K562 (cell line): ENCODE data around the gene EXOSC6. TPM values are rescaled to one million over a fixed set of nuclear protein-coding genes. Genes with fewer than 3 reads are reported as not detected.

Experiments used
- ATAC-seq: fragments of 200-7000 bp; cut with Tn5 transposase; 3 replicates; pipeline ENCODE4 v1.9.1; 2020; ENCODE audit warnings: moderate library complexity
- BruUV-seq: library from RNA; stranded (reverse); fragments of 400-500 nt; replicated peaks from 2 replicates; lab custom pipeline; 2021; lab: Mats Ljungman, UMichigan
- CTCF ChIA-PET: fragments of 300-600 bp; formaldehyde crosslinking; extraction: SDS; loops from one replicate; lab custom pipeline; 2021; ENCODE audit warnings: low intra/inter-chr PET ratio; lab: Yijun Ruan, JAX
- POLR2A ChIA-PET: fragments of 300-600, 350-650 bp; sonication (Branson Sonifier 250); formaldehyde crosslinking; extraction: SDS; loops from one replicate; lab custom pipeline; 2021; ENCODE audit warnings: antibody characterized with exemption, inconsistent platforms; lab: Yijun Ruan, JAX
- DNase-seq, 4 experiments: peaks; one replicate each; pipeline versions ENCODE4 v3.0.0 to v3.0.0-alpha.2; 2011 to 2018; ENCODE audit warnings: low spot score in 3 of 4, mixed read lengths in 3 of 4; ENCODE audit errors: extremely low read depth in 1 of 4
- FAIRE-seq: peaks from 2 replicates; lab custom pipeline; 2011; peaks lifted over from hg19 to GRCh38; lab: Jason Lieb, UNC
- H2AFZ ChIP-seq: 2 replicates; pipeline ENCODE4 v1.6.0; 2011; ENCODE audit warnings: low read depth, low read length, control low read depth, inconsistent platforms
- H3K27ac ChIP-seq: fragments of 200-600 bp; 3 replicates; pipeline ENCODE4 v1.8.0; 2011; ENCODE audit warnings: low read depth, mild to moderate bottlenecking, control low read depth, inconsistent platforms, low read length, moderate library complexity, mixed read lengths; ENCODE audit errors: extremely low read depth
- H3K27me3 ChIP-seq, 2 experiments: fragments of 300-600 bp in 1 of 2; 2 replicates in 1 of 2; 3 replicates in 1 of 2; pipeline versions ENCODE4 v1.6.0 to v1.8.0; 2011; ENCODE audit warnings: inconsistent platforms in 2 of 2, low read length in 2 of 2, mild to moderate bottlenecking in 1 of 2, mixed read lengths in 1 of 2, moderate library complexity in 1 of 2; ENCODE audit not compliant: control insufficient read depth in 2 of 2, insufficient read depth in 2 of 2
- H3K36me3 ChIP-seq: fragments of 300-600 bp; 3 replicates; pipeline ENCODE4 v1.8.0; 2011; ENCODE audit warnings: mild to moderate bottlenecking, low read length, inconsistent platforms; ENCODE audit not compliant: control insufficient read depth, insufficient read depth
- H3K4me1 ChIP-seq, 2 experiments: fragments of 200-600 bp in 1 of 2; replicated peaks in 1 of 2; 2 replicates in 1 of 2; 3 replicates in 1 of 2; pipeline versions ENCODE4 v1.5.1 to v1.8.0; 2011; ENCODE audit warnings: inconsistent platforms in 2 of 2, low read length in 2 of 2, mild to moderate bottlenecking in 1 of 2, mixed read lengths in 1 of 2, moderate library complexity in 1 of 2; ENCODE audit not compliant: control insufficient read depth in 2 of 2, insufficient read depth in 2 of 2
- H3K4me2 ChIP-seq: 2 replicates; pipeline ENCODE4 v1.6.1; 2011; ENCODE audit warnings: low read length, control low read depth, inconsistent platforms, mixed read lengths; ENCODE audit not compliant: insufficient read depth
- H3K4me3 ChIP-seq: fragments of 200-600 bp; sonication (generic), shearing (Covaris generic); 2 replicates; pipeline ENCODE4 v1.5.1; 2016; ENCODE audit warnings: control low read depth, inconsistent platforms
- H3K79me2 ChIP-seq: fragments of 200-600 bp; 3 replicates; pipeline ENCODE4 v1.8.0; 2011; ENCODE audit warnings: low read length, inconsistent platforms; ENCODE audit not compliant: control insufficient read depth, insufficient read depth
- H3K9ac ChIP-seq, 2 experiments: 2 replicates each; pipeline versions ENCODE4 v1.6.0 to v1.6.1; 2011; ENCODE audit warnings: low read depth in 2 of 2, low read length in 2 of 2, control low read depth in 1 of 2, inconsistent platforms in 1 of 2, mild to moderate bottlenecking in 1 of 2, mixed read lengths in 1 of 2; ENCODE audit not compliant: insufficient read depth in 1 of 2
- H3K9me1 ChIP-seq: one replicate; pipeline ENCODE4 v1.6.0; 2011; ENCODE audit warnings: inconsistent platforms, mild to moderate bottlenecking, low read length, moderate library complexity; ENCODE audit not compliant: control insufficient read depth, insufficient read depth
- H3K9me3 ChIP-seq: replicated peaks from 2 replicates; pipeline ENCODE4 v1.5.1; 2011; ENCODE audit warnings: low read depth, low read length, inconsistent platforms; ENCODE audit not compliant: control insufficient read depth, insufficient read depth
- H4K20me1 ChIP-seq: replicated peaks from 2 replicates; pipeline ENCODE4 v1.6.1; 2011; ENCODE audit warnings: low read length, inconsistent platforms, mixed read lengths; ENCODE audit not compliant: control insufficient read depth, insufficient read depth
- CCNT2 ChIP-seq: IDR thresholded peaks from 2 replicates; pipeline ENCODE4 v1.6.1; 2011; ENCODE audit warnings: borderline replicate concordance, low read depth, mild to moderate bottlenecking, moderate library complexity, mixed read lengths, low read length; ENCODE audit not compliant: insufficient read length; ENCODE audit errors: extremely low read depth
- GTF3C2 ChIP-seq: IDR thresholded peaks from 3 replicates; pipeline ENCODE4 v1.6.1; 2011; ENCODE audit warnings: borderline replicate concordance, mild to moderate bottlenecking, moderate library complexity; ENCODE audit not compliant: insufficient read length; ENCODE audit errors: extremely low read depth
- MIER1 ChIP-seq: fragments of 450-650 bp; IDR thresholded peaks from 2 replicates; pipeline ENCODE4 v1.6.1; 2016; ENCODE audit warnings: antibody characterized with exemption, mild to moderate bottlenecking, low read depth
- POLR2A ChIP-seq: fragments of 450-650 bp; conservative IDR thresholded peaks from 2 replicates; pipeline ENCODE4 v1.6.1; 2016
- POLR2B ChIP-seq: fragments of 450-650 bp; IDR thresholded peaks from 2 replicates; pipeline ENCODE4 v1.6.1; 2018; ENCODE audit warnings: low read depth; ENCODE audit not compliant: partially characterized antibody
- POLR2G ChIP-seq: fragments of 200-400 bp; formaldehyde crosslinking; IDR thresholded peaks from 2 replicates; pipeline ENCODE4 v1.6.1; 2017; ENCODE audit warnings: low read depth, mild to moderate bottlenecking, antibody characterized with exemption, low read length, moderate library complexity
- RBFOX2 ChIP-seq: fragments of 200-400 bp; formaldehyde crosslinking; IDR thresholded peaks from 2 replicates; pipeline ENCODE4 v1.6.1; 2017; ENCODE audit warnings: low read depth, mild to moderate bottlenecking, low read length, moderate library complexity
- RBM22 ChIP-seq: fragments of 200-400 bp; formaldehyde crosslinking; IDR thresholded peaks from 2 replicates; pipeline ENCODE4 v1.6.1; 2018; ENCODE audit warnings: low read length, low read depth; ENCODE audit not compliant: poor library complexity, severe bottlenecking
- RHOXF2B ChIP-seq: fragments of 250-450 bp; sonication (Bioruptor Pico); conservative IDR thresholded peaks from 2 replicates; pipeline ENCODE4 v1.5.1; 2021
- SMC3 ChIP-seq: conservative IDR thresholded peaks from 2 replicates; pipeline ENCODE4 v1.6.1; 2011; ENCODE audit warnings: low read depth, low read length, improper control_type of control experiment; ENCODE audit not compliant: insufficient read depth
- SUPT5H ChIP-seq: fragments of 450-650 bp; IDR thresholded peaks from 2 replicates; pipeline ENCODE4 v1.6.1; 2016
- THAP7 ChIP-seq: fragments of 250-450 bp; sonication (Bioruptor Pico); IDR thresholded peaks from 2 replicates; pipeline ENCODE4 v1.5.0; 2021
- TRIM24 ChIP-seq, 2 experiments: fragments of 450-650 bp; IDR thresholded peaks; 2 replicates each; pipeline ENCODE4 v1.6.1; 2016
- ZNF121 ChIP-seq: sonication (generic); formaldehyde crosslinking; conservative IDR thresholded peaks from 2 replicates; pipeline ENCODE4 v1.8.0; 2022; ENCODE audit warnings: missing genetic modification reagents
- ZNF212 ChIP-seq: fragments of 450-650 bp; formaldehyde crosslinking; IDR thresholded peaks from 2 replicates; pipeline ENCODE4 v1.4.0; 2020; ENCODE audit warnings: mild to moderate bottlenecking
- ZNF717 ChIP-seq: fragments of 250-450 bp; sonication (Bioruptor Pico); IDR thresholded peaks from 2 replicates; pipeline ENCODE4 v1.5.0; 2021
- WGBS: fragments of 100-300 bp; shearing (Covaris generic); methylation state at CpG from one replicate; pipeline ENCODE4 v1.1.6; 2016; ENCODE audit warnings: low coverage, mixed read lengths; ENCODE audit not compliant: insufficient coverage; ENCODE audit errors: missing lambda C conversion rate; 5-methylcytosine and 5-hydroxymethylcytosine counted together
- in situ Hi-C: fragments of 300-500 bp; cut with MboI; formaldehyde crosslinking; loops from 4 replicates; pipeline ENCODE4 v1.15.0; 2018; ENCODE audit warnings: inconsistent platforms, mixed read lengths
- intact Hi-C: fragments of 100-400 bp; cut with micrococcal nuclease; formaldehyde crosslinking; loops from 2 replicates; pipeline ENCODE4 v1.14.2; 2022
- polyA plus RNA-seq, 8 experiments: library from polyadenylated mRNA; depleted of rRNA in 4 of 8; stranded (reverse) in 5 of 8; unstranded in 3 of 8; fragments of >200 nt; fragmentation: Nextera tagmentation in 2 of 8; fragmentation: Illumina TruSeq in 1 of 8; extraction: Ambion mirVana in 2 of 8; extraction: Trizol in 1 of 8; gene quantifications; 2 replicates each; pipeline versions ENCODE4 v1.2.1 to v1.2.3, GENCODE V29; 2011 to 2014; ENCODE audit warnings: inconsistent platforms in 1 of 8, missing spikeins in 1 of 8
- total RNA-seq, 7 experiments: library from RNA; depleted of rRNA in 6 of 7; stranded (reverse); fragments of >200 nt in 6 of 7; fragmentation: Illumina TruSeq in 2 of 7; extraction: Trizol in 2 of 7; gene quantifications; 2 replicates each; pipeline versions ENCODE4 v1.2.1 to v1.2.3, GENCODE V29; 2011 to 2021; ENCODE audit warnings: low replicate concordance in 1 of 7

EXOSC6 gene
- total and polyA plus RNA-seq, 9 of the 15 experiments (the other 6 are each of a cell fraction or from before 2014, with no cell fraction given): 9.2 to 29.0 (median 15.6) TPM

GRCh38 chr16:70254965-70255286, 3.2 kb upstream of the EXOSC6 start (continued):
- no peak for TF ChIP-seq SMC3

GRCh38 chr16:70254180-70254964, 2.6 kb upstream of the EXOSC6 start:
- WGBS: 89% methylated on average over 9 of the region's 9 CpGs
- ChIA-PET POLR2A (interaction anchor here (0.6 to 4.9 kb wide), 8 partner anchors 8 to 399 kb away, joined by 3 to 57 read pairs (median 5); partner anchors contain the start of gene AARS1), CTCF (interaction anchor here (0.6 kb wide), 1 partner anchor 742 kb away, joined by 3 read pairs; no protein-coding TSS in a partner anchor)
- no peaks in the 10 kb centered on the region for H3K27me3 ChIP-seq
- H3K9me3 ChIP-seq: no peaks in the 10 kb centered on the region
- H3K27ac ChIP-seq: no peak overlapping the region
- H3K9ac ChIP-seq: peak overlapping the region in 1 of 2 experiments; percentile 48; a peak in 1 of 4 replicates
- no peak overlapping the region for H3K4me2 ChIP-seq
- intact Hi-C loops: no loop called here
- DNase-seq (peak in 1 of 4 experiments; percentile 6), FAIRE-seq (no peak), ATAC-seq (no peak)
- in situ Hi-C loops: no loop called here
- H3K4me1 ChIP-seq: peaks cover 3 to 20% of the 10 kb centered on the region in 2 experiments; a peak in 4 of 5 replicates
- no TSS peak for BruUV-seq
- no peak overlapping the region for H3K4me3 ChIP-seq
- peaks cover 2% of the 10 kb centered on the region for H3K9me1 ChIP-seq
- peaks cover 33% of the 10 kb centered on the region for H4K20me1 ChIP-seq
- H3K36me3 ChIP-seq: peaks cover 82% of the 10 kb centered on the region
- no peak overlapping the region for H2AFZ ChIP-seq
- TF ChIP-seq ZNF212 (CRISPR knock-in tag) (no peak), TRIM24 (IDR thresholded peaks at IDR 0.05) (no peak), RBFOX2 (peak; percentile 37; the same call in 1 of the 2 replicates), RBM22 (peak; percentile 73), SUPT5H (peak; percentile 18; the same call in 1 of the 2 replicates), ZNF717 (CRISPR knock-in tag) (0 out of 2 replicates have a peak, but pooled peaks have one; percentile 77), POLR2B (peak; percentile 12), POLR2A (0 out of 2 replicates have a peak, but pooled peaks have one; percentile 3), MIER1 (no peak), POLR2G (peak; percentile 72), GTF3C2 (no peak), ZNF121 (CRISPR knock-in tag) (no peak), CCNT2 (peak; percentile 28), THAP7 (CRISPR knock-in tag) (0 out of 2 replicates have a peak, but pooled peaks have one; percentile 21), RHOXF2B (CRISPR knock-in tag) (no peak)
- peaks cover 23% of the 10 kb centered on the region for H3K79me2 ChIP-seq
